ENCODE measurements around the gene BCL7B. TPM values are rescaled to one million over a fixed set of nuclear protein-coding genes. Genes with fewer than 3 reads are reported as not detected.
"Not testable (repeated sequence)": the region's sequence is repeated elsewhere in the genome, so short reads cannot be mapped to it uniquely, and the experiment has no call there.

Gene BCL7B
- total RNA-seq, 2 donors from 2014 or later: 44.4 to 90.0 TPM

GRCh38 chr7:73504017-73504416, 53.5 kb downstream of the BCL7B start:
- Histone ChIP-seq H3K36me3 (replicated peaks in 1 of 2; ENCODE audit: insufficient read depth in 1 of 2, low read depth in 2 of 2) (peaks cover 13 to 45% of the 10 kb centered on the region in 2 donors), H3K27ac (no peak overlapping the region), H3K9me3 (no peaks in the 10 kb centered on the region), H3K4me3 (no peak overlapping the region), H3K27me3 (no peaks in the 10 kb centered on the region), H3K4me1 (no peaks in the 10 kb centered on the region)
- intact Hi-C loops (cut with DNase I): no loop called here
- DNase-seq: no peak
- WGBS, 2 donors: 91 to 100% methylated on average over 2 of the region's 2 CpGs
- no peak for ATAC-seq
- TF ChIP-seq CTCF (IDR thresholded peaks at IDR 0.05): no peak
- no peak for TF ChIP-seq POLR2A (IDR thresholded peaks at IDR 0.05)

- no peak overlapping the region for H3K4me3 ChIP-seq
- no peaks in the 10 kb centered on the region for H3K9me3 ChIP-seq
- ATAC-seq (no peak), DNase-seq (no peak)
- H3K27me3 ChIP-seq: no peaks in the 10 kb centered on the region
- intact Hi-C loops (cut with DNase I): no loop called here
- no peaks in the 10 kb centered on the region for H3K4me1 ChIP-seq
- H3K36me3 ChIP-seq (replicated peaks in 1 of 2; ENCODE audit: insufficient read depth in 1 of 2, low read depth in 2 of 2): peaks cover 13 to 45% of the 10 kb centered on the region in 2 donors
- no peak overlapping the region for H3K27ac ChIP-seq
- no peak for TF ChIP-seq CTCF (IDR thresholded peaks at IDR 0.05)
- TF ChIP-seq POLR2A (IDR thresholded peaks at IDR 0.05): no peak
- WGBS, 2 donors: 91 to 92% methylated on average over 5 of the region's 5 CpGs
These were observed 54.3 kb downstream of the BCL7B start for GRCh38 chr7:73503229-73503628.

DNA sequence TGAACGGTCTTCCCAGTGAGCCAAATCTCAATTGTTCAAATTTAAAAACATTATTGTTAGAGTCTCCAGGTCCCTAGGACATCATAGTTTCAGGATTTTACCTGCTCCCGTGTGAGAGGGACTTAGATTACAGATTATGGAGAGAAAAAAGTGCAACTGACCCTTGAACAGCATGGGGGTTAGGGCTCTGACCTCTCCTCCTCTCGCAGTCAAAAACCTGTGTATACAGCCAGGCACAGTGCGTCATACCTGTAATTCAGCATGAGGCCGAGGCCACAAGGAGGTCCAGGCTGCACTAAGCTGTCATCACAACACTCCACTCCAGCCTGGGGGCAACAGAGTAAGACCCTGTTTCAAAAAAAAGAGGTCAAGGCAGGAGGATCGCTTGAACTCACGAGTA, 60.9 kb downstream of the BCL7B start:
- Histone ChIP-seq H3K9me3 (no peaks in the 10 kb centered on the region), H3K4me3 (no peak overlapping the region), H3K4me1 (no peaks in the 10 kb centered on the region), H3K27ac (no peak overlapping the region), H3K36me3 (replicated peaks in 1 of 2; ENCODE audit: insufficient read depth in 1 of 2, low read depth in 2 of 2) (peaks cover 0 to 28% of the 10 kb centered on the region in 2 donors), H3K27me3 (no peaks in the 10 kb centered on the region)
- 87 to 92% methylated on average over 6 to 7 of the region's 7 CpGs for WGBS, 2 donors
- TF ChIP-seq POLR2A (IDR thresholded peaks at IDR 0.05) (no peak), CTCF (IDR thresholded peaks at IDR 0.05) (no peak)
- DNase-seq (no peak), ATAC-seq (no peak)
- intact Hi-C loops (cut with DNase I): no loop called here

DNA sequence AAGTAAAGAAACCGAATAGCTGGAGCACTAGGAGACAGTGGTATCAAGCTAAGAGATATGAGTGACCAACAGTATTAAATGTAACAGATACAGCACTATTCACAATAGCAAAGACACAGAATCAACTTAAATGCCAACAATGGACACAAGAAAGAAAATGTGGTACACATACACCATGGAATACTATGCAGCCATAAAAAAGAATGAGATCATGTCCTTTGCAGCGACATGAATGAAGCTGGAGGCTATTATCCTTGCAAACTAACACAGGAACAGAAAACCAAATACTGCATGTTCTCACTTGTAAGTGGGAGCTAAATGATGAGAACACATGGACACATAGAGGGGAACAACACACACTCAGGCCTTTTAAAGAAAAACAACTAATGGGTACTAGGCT, 62.0 kb downstream of the BCL7B start:
- not testable (repeated sequence) for ATAC-seq
- 96 to 98% methylated on average over 2 of the region's 2 CpGs for WGBS, 2 donors
- peaks cover 0 to 27% of the 10 kb centered on the region in 2 donors for H3K36me3 ChIP-seq (replicated peaks in 1 of 2; ENCODE audit: insufficient read depth in 1 of 2, low read depth in 2 of 2)

GRCh38 chr7:73489976-73490375, 67.5 kb downstream of the BCL7B start:
- no peak overlapping the region for H3K4me3 ChIP-seq
- DNase-seq: no peak
- no peak overlapping the region for H3K27ac ChIP-seq
- peaks cover 0 to 20% of the 10 kb centered on the region in 2 donors for H3K36me3 ChIP-seq (replicated peaks in 1 of 2; ENCODE audit: insufficient read depth in 1 of 2, low read depth in 2 of 2)
- intact Hi-C loops (cut with DNase I): no loop called here
- TF ChIP-seq CTCF (IDR thresholded peaks at IDR 0.05) (no peak), POLR2A (IDR thresholded peaks at IDR 0.05) (no peak)
- H3K27me3 ChIP-seq: no peaks in the 10 kb centered on the region
- no peak for ATAC-seq
- H3K9me3 ChIP-seq: no peaks in the 10 kb centered on the region
- H3K4me1 ChIP-seq: no peaks in the 10 kb centered on the region

More for the DNA sequence above, 62.0 kb downstream of the BCL7B start:
- H3K4me1 ChIP-seq; H3K27me3 ChIP-seq; intact Hi-C loops (cut with DNase I); H3K9me3 ChIP-seq; H3K4me3 ChIP-seq; H3K27ac ChIP-seq; DNase-seq: not testable (repeated sequence)
